Right lung (tissue), 10 donors: ENCODE results near the gene OR2K2. TPM values are rescaled to one million over a fixed set of nuclear protein-coding genes. Genes with fewer than 3 reads are reported as not detected.
"Not testable (repeated sequence)": the region's sequence is repeated elsewhere in the genome, so short reads cannot be mapped to it uniquely, and the experiment has no call there.

Experiments used
- DNase-seq, 2 donors: peaks; one replicate each; pipeline ENCODE4 v3.0.0-alpha.2; 2013
- long read RNA-seq, 8 donors: transcript quantifications; one replicate each; lab custom pipeline, GENCODE V29; 2026
- polyA plus RNA-seq, 5 donors: library from polyadenylated mRNA; unstranded; fragments of 120-200 nt; gene quantifications; one replicate each; pipeline versions ENCODE4 v1.2.1 to v1.2.3, GENCODE V29; 2013; ENCODE audit warnings: inconsistent platforms in 1 of 5, low replicate concordance in 1 of 5; ENCODE audit not compliant: insufficient read length in 5 of 5, insufficient read depth in 1 of 5

OR2K2 gene, protein sequence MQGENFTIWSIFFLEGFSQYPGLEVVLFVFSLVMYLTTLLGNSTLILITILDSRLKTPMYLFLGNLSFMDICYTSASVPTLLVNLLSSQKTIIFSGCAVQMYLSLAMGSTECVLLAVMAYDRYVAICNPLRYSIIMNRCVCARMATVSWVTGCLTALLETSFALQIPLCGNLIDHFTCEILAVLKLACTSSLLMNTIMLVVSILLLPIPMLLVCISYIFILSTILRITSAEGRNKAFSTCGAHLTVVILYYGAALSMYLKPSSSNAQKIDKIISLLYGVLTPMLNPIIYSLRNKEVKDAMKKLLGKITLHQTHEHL
- polyA plus RNA-seq = not detected
- long read RNA-seq, donor 1 = 0 reads
- long read RNA-seq, donor 2 = 0 reads
- long read RNA-seq, donor 3 = 0 reads
- long read RNA-seq, donor 4 = 0 reads
- long read RNA-seq, donor 5 = 0 reads
- long read RNA-seq, donor 6 = 0 reads
- long read RNA-seq, donor 7 = 0 reads
- long read RNA-seq, donor 8 = 0 reads

DNA sequence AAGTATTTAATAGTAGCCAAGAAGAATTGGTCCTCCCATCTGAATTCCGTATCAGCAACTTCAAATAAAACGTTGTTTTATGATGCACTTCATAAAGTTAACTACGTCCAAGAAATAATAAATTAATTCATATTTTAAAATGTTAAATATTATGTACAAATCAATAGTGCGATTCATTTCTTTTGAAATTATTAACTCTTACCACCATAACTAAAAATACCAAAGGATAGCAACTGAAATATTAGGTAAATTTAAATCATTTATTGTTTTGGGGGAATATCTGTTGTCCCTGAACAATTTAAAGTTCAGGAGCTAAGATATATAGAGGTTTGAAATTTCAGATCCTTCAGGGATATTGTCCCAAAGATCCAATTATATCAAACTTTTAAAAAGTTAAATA lies at the start of gene OR2K2:
TSS of gene OR2K2 (minus strand) at position 101 of the 400 bp plus-strand sequence. CDS start 1,791 bp downstream, outside the sequence.
- DNase-seq = no peak

DNA sequence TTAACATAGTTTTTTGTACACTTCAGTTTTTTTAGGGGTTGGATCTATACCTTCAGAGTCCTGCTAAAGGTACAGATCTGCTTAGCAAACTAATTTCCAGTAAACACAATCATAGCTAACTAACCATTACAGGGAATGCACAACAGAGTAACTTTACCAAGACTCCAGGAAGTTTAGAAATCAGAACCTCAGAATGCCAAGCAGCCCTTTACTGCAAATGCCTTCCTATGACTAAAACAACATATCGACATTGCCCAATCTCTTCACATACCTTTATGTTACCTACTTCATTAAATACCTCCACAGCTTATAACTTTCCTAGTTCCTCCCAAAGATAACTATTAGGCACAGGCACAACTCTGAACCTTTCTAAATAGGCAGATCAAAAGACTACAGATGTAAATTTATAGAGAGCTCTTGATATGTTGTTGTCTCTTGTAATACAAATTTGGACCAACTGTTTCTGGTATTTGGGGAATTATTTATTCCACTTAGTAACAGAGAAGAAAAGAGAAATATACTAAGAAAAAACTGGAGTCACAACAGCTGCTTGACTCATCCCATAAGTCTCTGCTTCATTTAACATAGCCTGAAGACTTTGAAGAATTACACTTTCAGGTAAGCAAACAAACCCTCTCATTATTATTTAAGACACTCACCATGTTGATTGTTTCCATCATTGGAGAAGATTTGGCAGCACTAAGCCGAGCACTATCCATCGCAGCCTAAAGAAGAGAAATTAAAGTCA lies 46.0 kb upstream of the OR2K2 start:
- no peak for DNase-seq

DNA sequence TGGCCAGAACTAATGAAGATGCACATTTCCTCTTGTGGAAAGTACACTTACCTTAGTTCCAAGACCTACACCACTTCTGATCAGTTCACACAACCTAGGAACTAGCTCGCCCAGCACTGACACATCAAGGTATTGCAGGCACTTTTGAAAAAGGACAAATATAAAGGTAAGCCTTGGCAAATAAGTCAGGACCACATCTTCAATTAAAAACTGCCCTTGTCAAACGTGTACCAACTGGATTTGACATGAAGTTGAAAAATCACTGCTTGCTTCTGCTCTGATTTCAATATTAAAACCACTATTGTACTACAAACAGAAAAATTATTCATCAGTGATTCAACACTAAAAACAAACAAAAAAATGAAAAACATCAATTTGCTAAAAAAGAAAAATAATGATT lies 45.0 kb upstream of the OR2K2 start:
- no peak for DNase-seq

DNA sequence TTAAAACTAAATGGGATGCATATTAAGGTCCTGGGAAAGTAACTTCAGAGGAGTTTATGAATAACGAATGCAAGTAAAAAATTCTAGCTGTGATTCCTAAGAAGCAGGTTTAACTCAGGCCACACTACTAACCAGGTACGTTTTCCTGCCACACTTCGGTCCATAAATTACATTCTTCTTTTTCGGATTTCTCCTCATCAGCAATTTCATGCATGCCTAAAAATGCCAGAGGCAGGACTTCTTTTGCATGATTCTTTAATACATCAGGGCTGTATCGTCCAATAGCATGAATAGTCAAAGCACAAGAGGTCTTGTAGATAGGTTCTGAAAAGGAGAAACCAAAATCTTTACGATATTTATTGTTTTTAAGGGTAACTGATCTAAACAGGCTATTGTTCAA lies 42.3 kb upstream of the OR2K2 start:
- no peak for DNase-seq

DNA sequence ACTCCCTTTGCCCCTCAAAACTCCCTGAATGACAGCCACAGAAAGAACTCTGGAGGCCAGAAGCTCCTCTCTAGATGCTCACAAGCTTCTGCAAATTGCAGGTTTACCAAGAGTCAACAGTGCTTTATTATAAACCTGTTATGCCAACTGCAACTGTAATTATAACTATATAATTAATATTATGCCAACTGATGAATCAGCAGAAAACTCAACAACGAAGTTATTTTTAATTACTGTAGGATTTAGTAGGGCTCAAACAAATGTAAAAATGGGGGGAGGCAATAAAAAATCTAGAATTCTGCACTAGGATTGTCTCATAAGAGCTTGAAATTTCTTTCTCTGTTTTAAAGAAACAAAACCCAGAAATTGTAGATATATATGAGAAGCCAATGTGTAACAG lies 37.0 kb upstream of the OR2K2 start:
- DNase-seq = no peak

DNA sequence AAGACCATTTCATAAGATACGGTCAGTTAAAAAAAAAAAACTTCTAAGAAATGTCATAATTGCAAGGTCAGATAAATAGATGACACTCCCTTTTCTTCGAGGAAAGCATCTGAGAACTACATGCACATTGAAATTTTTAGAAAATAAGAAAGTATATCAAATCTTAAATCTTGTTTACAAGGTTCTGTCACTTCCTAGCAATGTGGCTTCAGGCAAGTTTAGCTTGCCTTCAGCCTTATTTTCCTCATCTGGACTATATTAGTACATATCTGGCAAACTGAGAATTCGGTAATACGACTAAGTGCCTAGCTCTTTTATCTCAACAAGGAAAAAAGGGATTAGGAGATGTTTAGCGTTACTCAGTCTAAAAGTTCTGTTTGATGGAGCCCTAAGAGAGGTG lies 32.5 kb upstream of the OR2K2 start:
- no peak for DNase-seq

DNA sequence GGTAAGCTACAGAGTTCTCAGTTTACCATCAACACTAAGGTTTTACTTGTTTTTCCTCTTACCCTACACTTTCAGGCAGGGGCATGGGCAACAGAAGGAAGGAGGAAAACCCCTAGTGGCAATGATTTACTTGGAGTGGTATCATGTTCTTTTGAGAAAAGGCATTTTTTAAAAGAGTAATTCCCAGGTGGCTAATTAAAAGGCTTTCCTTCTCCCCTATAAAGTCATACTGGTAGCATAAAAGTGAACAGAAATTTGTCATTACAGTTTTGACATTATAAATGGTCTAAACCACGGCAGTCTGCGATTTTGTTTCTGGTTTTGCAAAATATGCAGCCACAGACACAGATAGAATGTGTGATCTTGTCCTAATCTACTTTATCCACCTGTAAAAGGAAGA lies 30.9 kb upstream of the OR2K2 start:
- DNase-seq = no peak

DNA sequence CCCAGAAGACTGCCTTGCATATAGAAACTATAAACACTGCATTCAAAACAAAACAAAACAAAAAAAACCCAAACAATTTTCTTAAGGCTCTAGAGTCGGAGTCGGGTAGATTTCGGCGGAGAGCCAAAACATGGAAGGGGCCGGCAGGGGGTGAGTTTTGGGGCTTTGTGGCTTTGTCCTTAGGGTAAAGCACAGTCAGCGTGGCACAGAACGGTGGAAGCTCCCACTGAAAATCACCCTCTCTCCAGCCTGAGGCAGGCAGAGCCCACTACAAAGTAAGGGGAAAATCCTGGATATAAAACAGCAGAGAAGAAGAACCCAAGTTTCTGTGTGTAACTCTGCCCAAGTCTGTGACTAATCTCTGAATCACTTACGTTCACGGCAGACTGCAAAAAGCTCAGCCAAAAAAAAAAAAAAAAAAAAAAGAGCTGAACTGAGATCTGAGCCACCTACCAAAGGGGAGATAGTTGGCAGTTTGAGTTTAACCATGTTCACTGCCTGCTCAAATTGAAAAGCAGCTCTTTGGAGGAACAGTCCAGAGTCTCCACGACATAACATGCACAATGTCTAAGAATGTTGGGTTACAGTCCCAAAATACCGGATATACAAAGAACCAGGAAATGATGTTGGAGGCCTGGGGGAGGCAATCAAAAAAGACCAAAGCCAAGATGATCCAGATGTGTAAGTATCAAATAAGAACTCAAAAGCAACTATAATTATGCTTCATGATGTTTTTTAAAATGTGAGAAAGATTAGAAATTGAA lies 26.6 kb upstream of the OR2K2 start:
- peak in 1 of 2 donors; percentile 16 for DNase-seq

DNA sequence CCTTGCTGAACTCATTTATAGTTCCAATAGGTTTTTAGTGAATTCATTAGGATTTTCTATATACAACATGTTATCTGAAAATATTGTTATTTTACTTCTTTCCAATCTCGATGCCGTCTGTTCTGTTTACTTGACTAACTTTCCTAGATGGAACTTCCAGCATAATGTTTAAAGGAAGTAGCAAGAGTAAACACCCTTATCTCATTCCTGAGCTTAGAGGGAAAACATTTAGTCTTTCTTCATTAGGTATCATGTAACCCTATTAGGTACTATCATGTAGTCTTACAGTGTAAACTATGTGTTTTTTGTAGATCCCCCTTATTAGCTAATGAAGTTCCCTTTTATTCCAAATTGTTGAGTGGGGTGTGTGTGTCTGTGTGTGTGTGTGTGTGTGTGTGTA lies 22.5 kb upstream of the OR2K2 start:
- no peak for DNase-seq

DNA sequence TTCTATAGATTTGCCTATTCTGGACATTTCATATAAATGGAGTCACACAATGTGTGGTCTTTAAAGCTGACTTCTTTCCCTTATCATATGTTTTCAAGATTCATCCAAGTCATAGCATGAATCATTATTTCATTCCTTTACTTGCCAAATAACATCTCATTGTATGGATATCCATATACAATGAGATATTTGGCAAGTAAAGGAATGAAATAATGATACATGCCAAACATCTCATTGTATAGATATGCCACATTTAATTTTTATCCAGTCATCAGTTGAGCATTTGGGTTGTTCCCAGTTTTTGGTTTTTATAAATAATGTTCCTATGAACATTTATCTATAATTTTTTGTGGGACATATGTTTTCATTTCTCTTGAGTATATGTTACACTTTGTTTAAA lies 20.5 kb upstream of the OR2K2 start:
- no peak for DNase-seq

DNA sequence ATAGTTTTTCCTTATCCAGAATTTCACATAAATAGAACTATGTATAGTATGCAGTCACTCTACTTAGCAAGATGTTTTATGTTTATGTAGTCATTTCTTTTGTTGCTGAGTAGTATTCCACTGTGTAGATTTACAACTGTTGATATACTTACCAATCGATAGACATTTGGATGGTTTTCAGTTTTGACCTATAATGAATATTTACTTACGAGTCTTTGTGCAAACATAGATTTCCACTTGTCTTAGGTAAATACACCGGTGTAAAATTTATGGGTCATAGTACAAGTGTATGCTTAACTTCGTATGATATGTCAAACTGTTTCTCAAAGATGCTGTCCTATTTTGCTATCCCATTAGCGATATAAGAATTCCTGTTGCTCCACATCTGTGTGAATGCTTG lies 19.7 kb upstream of the OR2K2 start:
- DNase-seq = no peak

DNA sequence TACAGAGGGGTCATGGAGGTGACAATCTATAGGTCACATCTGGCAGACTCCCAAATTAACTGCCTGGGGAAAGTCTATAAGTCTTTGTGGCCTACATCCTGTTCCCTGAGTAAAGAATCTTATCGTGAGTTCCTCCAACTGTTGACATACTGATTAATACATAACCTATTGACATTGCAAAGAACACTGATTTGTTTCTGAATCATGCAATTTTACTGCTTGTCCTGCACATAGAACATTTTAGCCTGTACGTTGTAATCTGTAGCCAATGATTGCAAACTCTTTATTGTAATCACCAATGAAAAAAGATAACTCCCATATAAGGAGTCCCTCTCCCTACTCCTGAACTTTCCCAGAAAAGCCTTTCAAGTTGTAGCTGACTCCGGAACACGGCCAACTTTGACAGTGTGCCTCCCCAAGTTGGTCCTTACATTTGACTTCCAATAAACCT lies 18.8 kb upstream of the OR2K2 start:
- DNase-seq = no peak

DNA sequence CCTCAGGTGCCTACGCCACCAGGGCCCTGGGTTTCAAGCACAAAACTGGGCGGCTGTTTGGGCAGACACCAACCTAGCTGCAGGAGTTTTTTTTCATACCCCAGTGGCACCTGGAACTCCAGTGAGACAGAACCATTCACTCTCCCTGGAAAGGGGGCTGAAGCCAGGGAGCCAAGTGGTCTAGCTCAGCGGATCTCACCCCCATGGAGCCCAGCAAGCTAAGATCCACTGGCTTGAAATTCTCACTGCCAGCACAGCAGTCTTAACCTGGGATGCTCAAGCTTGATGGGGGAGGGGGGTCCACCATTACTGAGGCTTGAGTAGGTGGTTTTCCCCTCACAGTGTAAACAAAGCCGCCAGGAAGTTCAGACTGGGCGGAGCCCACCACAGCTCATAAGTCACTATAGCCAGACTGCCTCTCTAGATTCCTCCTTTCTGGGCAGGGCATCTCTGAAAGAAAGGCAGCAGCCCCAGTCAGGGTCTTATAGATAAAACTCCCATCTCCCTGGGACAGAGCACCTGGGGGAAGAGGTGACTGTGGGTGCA lies 4.4 kb upstream of the OR2K2 start:
- not testable (repeated sequence) for DNase-seq

DNA sequence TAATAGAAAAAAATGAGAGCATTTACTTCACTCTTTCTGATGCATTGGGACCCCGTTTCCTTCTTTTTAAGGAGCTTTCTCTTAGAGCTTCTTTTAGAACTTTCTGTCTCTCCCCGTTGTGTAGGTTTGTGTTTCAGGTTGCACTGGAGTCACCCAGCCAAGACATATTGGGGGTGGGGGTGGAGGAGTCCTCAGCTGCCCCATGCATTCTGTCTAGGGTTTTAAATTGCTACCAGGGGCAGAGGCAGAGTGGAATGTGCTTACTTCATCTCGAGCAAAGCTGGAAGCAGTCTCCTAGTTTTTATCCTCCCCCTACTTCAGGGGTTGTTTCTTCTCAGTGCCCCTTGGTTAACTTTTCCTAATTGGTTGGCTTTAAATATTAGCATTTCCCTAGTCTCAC lies 9.4 kb downstream of the OR2K2 start:
- DNase-seq = no peak

DNA sequence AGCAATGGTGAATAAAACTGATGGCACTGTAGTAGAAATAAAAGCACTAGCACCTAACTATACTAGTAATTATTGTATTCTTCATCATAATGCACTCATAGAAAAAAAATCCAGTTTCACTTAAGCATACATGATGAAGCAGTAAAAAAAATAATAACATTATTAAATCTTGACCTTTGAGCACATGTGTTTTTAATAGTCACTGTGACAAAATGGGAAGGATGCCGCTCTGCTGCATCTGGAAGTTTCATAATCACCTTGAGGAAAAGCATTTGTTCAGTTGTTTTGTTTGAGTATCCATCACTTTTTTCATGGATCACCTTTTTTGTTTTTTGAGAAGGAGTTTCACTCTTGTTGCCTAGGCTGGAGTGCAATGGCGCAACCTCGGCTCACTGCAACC lies 13.2 kb downstream of the OR2K2 start:
- no peak for DNase-seq

DNA sequence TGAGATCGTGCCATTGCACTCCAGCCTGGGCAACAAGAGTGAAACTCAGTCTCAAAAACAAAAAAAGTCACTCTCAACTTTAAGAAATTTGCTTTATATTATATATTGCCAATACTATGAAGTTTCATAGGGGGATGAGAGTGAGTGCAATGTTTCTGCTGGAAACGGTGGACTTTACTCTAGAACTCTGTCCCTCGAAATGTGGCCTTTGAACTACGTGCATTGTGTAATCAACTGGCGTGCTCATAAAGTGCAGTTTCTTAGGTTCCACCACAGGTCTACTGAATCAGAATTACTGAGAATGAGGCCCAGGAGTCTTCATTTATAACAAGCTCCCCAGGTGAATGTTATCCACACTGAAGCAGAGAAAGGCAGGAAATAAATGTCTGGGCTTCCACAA lies 24.1 kb downstream of the OR2K2 start:
- DNase-seq = no peak

DNA sequence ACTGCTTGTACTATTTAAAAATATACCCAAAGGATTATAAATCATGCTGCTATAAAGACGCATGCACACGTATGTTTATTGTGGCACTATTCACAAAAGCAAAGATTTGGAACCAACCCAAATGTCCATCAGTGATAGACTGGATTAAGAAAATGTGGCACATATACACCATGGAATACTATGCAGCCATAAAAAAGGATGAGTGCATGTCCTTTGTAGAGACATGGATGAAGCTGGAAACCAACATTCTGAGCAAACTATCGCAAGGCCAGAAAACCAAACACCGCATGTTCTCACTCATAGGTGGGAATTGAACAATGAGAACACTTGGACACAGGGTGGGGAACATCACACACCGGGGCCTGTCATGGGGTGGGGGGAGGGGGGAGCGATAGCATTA lies 26.0 kb downstream of the OR2K2 start:
- not testable (repeated sequence) for DNase-seq

DNA sequence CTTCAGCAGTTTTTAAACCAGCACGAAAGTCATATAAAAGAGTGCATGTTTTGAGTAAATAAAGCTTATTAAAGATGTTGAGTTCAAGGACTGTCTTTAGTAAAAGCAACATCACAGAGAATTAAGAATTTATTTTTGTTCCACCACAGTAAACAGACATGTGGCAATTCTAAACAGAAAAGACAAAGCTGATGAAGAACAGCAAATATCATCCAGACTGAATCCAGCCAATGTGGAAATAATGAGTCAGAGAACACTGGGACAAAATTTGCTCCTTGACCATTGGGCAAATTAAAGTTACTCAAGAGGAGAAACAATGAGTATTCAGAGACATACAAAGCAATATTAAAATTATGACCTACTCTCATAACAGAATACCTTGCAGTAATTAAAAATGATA lies 28.8 kb downstream of the OR2K2 start:
- no peak for DNase-seq

DNA sequence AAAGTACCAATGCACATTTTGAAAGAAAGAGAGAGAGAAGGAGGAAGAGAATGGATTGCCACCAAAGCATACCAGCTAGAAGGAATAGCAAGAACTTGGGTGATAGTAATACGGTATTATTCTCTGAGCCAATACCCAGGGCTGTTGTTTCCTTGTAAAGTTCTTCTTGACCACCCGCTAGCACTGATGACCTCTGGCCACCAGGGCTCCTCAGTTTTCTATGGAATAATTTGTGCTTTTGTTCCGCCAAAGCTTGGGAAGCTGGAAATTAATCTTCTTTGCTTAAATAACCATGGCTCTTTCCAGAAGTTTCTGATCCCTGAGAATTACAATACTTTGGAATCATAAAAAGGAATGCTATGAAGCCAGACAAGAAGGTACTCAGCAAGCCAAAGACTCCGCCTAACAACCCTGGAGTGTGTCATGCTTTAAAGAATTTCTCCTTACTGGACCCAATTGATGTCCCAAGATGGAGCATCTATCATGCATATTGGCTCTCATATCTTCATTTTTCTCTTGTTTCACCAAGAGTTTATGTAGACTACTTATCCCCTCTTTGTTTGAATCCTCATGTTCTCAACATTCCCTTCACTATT lies 29.8 kb downstream of the OR2K2 start:
- DNase-seq = no peak

DNA sequence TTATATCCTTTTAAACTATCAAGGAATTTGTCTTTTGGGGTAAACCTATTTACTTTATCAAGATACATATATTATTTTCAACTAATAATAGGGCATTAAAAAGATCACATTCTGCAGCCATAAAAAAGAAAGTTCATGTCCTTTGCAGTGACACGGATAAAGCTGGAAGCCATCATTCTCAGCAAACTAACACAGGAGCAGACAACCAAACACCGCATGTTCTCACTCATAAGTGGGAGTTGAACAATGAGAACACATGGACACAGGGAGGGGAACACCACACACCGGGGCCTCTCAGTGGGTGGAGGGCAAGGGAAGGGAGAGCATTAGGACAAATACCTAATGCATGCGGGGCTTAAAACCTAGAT lies 30.4 kb downstream of the OR2K2 start:
- not testable (repeated sequence) for DNase-seq
